ENCODE results near the gene SH3GL1. TPM values are rescaled to one million over a fixed set of nuclear protein-coding genes. Genes with fewer than 3 reads are reported as not detected.

Gene SH3GL1
- polyA plus RNA-seq, 1 donor (not counting 4 experiments of a cell fraction or from before 2014, with no cell fraction given): 47.4 TPM

DNA sequence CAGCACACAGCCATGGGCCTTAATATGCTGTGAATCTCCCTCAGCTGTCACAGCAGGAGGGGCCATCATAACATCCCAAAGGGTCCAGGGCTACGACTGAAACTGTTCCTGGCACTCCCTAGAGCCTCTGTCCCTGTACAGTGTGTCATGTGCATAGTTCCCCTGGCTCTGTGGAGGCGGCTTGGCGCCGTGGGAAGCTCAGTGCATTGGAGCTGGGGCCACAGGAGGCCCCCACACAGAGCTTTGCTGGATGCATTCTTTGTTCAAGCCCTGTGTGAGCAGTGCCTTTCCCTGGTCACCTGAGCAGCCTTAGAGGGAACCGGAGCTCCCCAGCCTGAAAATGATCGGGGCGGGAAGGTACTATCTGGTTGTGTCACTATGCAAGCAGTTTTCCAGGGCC, 35.9 kb upstream of the SH3GL1 start:
- Histone ChIP-seq H3K4me2 (ENCODE audit: control insufficient read depth, extremely low read depth, insufficient read depth, low read depth, low read length) (no peak overlapping the region), H3K9me3 (ENCODE audit: control insufficient read depth, low read depth, low read length) (no peaks in the 10 kb centered on the region), H3K27ac (ENCODE audit: control insufficient read depth, insufficient read depth, low read length) (no peak overlapping the region), H2AFZ (ENCODE audit: control insufficient read depth, low read length) (no peak overlapping the region), H3K79me2 (ENCODE audit: control insufficient read depth, insufficient read depth, low read length) (no peaks in the 10 kb centered on the region), H3K4me1 (ENCODE audit: control insufficient read depth, extremely low read depth, insufficient read depth, low read length) (no peaks in the 10 kb centered on the region), H3K4me3 (ENCODE audit: control insufficient read depth in 2 of 3, extremely low read depth in 1 of 3, insufficient read depth in 2 of 3, low read depth in 1 of 3, low read length in 3 of 3) (no peak overlapping the region), H3K36me3 (ENCODE audit: control insufficient read depth in 2 of 2, extremely low read depth in 1 of 2, insufficient read depth in 2 of 2, low read length in 2 of 2) (peaks cover 14 to 29% of the 10 kb centered on the region in 2 experiments), H4K20me1 (ENCODE audit: control insufficient read depth, extremely low read depth, insufficient read depth, low read length) (no peaks in the 10 kb centered on the region), H3K9me1 (ENCODE audit: control insufficient read depth, extremely low read depth, insufficient read depth, low read length) (no peaks in the 10 kb centered on the region), H3K27me3 (ENCODE audit: control insufficient read depth, extremely low read depth, insufficient read depth, low read length) (no peaks in the 10 kb centered on the region), H3K9ac (ENCODE audit: control insufficient read depth, extremely low read depth, insufficient read depth, low read length) (no peak overlapping the region)
- TF ChIP-seq EZH2 (IDR thresholded peaks at IDR 0.05; ENCODE audit: low read length): no peak
- TF ChIP-seq, protein P1, sequence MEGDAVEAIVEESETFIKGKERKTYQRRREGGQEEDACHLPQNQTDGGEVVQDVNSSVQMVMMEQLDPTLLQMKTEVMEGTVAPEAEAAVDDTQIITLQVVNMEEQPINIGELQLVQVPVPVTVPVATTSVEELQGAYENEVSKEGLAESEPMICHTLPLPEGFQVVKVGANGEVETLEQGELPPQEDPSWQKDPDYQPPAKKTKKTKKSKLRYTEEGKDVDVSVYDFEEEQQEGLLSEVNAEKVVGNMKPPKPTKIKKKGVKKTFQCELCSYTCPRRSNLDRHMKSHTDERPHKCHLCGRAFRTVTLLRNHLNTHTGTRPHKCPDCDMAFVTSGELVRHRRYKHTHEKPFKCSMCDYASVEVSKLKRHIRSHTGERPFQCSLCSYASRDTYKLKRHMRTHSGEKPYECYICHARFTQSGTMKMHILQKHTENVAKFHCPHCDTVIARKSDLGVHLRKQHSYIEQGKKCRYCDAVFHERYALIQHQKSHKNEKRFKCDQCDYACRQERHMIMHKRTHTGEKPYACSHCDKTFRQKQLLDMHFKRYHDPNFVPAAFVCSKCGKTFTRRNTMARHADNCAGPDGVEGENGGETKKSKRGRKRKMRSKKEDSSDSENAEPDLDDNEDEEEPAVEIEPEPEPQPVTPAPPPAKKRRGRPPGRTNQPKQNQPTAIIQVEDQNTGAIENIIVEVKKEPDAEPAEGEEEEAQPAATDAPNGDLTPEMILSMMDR (optimal IDR thresholded peaks at IDR 0.05 in 1 of 3, IDR thresholded peaks at IDR 0.05 in 1 of 3, conservative IDR thresholded peaks at IDR 0.05 in 1 of 3; ENCODE audit: extremely low read depth in 1 of 3, insufficient read depth in 2 of 3, low read length in 3 of 3): no peak
- DNase-seq (ENCODE audit: low read depth, low spot score) (no peak), FAIRE-seq (no peak)
- dilution Hi-C loops (cut with MboI; ENCODE audit: extremely low pct_ligation_motif_present, low sequenced_read_pairs): no loop called here

DNA sequence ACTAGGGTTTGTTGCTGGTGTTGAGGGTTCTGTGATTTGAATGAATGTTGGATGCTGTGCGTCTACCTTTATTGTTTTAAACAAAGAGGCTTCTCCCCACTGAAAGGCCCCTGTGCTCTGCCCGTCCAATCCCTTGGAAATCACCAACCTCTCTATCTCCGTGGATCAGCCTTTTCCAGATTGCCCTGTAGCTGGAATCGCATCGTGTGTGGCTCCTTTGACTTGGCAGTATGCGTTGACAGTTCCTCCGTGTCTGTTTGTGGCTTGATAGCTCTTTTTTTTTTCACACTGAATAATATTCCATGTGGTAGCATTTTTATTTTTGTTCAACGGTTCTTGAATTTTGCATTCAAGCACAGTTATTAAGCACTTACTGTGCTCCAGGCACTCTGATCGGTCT, 34.0 kb upstream of the SH3GL1 start:
- H3K27me3 ChIP-seq (ENCODE audit: control insufficient read depth, extremely low read depth, insufficient read depth, low read length): no peaks in the 10 kb centered on the region
- no peaks in the 10 kb centered on the region for H3K9me3 ChIP-seq (ENCODE audit: control insufficient read depth, low read depth, low read length)
- DNase-seq (ENCODE audit: low read depth, low spot score): no peak
- FAIRE-seq: no peak
- H4K20me1 ChIP-seq (ENCODE audit: control insufficient read depth, extremely low read depth, insufficient read depth, low read length): no peaks in the 10 kb centered on the region
- no peak overlapping the region for H3K9ac ChIP-seq (ENCODE audit: control insufficient read depth, extremely low read depth, insufficient read depth, low read length)
- H3K27ac ChIP-seq (ENCODE audit: control insufficient read depth, insufficient read depth, low read length): no peak overlapping the region
- no peaks in the 10 kb centered on the region for H3K4me1 ChIP-seq (ENCODE audit: control insufficient read depth, extremely low read depth, insufficient read depth, low read length)
- H3K4me2 ChIP-seq (ENCODE audit: control insufficient read depth, extremely low read depth, insufficient read depth, low read depth, low read length): no peak overlapping the region
- H3K4me3 ChIP-seq (ENCODE audit: control insufficient read depth in 2 of 3, extremely low read depth in 1 of 3, insufficient read depth in 2 of 3, low read depth in 1 of 3, low read length in 3 of 3): no peak overlapping the region
- no peaks in the 10 kb centered on the region for H3K79me2 ChIP-seq (ENCODE audit: control insufficient read depth, insufficient read depth, low read length)
- no peaks in the 10 kb centered on the region for H3K9me1 ChIP-seq (ENCODE audit: control insufficient read depth, extremely low read depth, insufficient read depth, low read length)
- H3K36me3 ChIP-seq (ENCODE audit: control insufficient read depth in 2 of 2, extremely low read depth in 1 of 2, insufficient read depth in 2 of 2, low read length in 2 of 2): peaks cover 19 to 31% of the 10 kb centered on the region in 2 experiments
- dilution Hi-C loops (cut with MboI; ENCODE audit: extremely low pct_ligation_motif_present, low sequenced_read_pairs): no loop called here
- no peak for TF ChIP-seq EZH2 (IDR thresholded peaks at IDR 0.05; ENCODE audit: low read length)
- TF ChIP-seq, protein P1 (optimal IDR thresholded peaks at IDR 0.05 in 1 of 3, IDR thresholded peaks at IDR 0.05 in 1 of 3, conservative IDR thresholded peaks at IDR 0.05 in 1 of 3; ENCODE audit: extremely low read depth in 1 of 3, insufficient read depth in 2 of 3, low read length in 3 of 3): no peak
- no peak overlapping the region for H2AFZ ChIP-seq (ENCODE audit: control insufficient read depth, low read length)

Measured in keratinocyte (primary cell).